GM10847 (cell line): ENCODE data around the gene MITF.

Experiments
- POLR2A ChIP-seq: IDR thresholded peaks from 2 replicates; pipeline ENCODE4 v1.6.1; 2011; ENCODE audit not compliant: insufficient read length; ENCODE audit errors: extremely low read depth

Gene MITF

GRCh38 chr3:69999140-70000027 is 260.1 kb downstream of the MITF start, which contains the start of gene SAMMSON:
TSS of gene SAMMSON (plus strand) at chr3:69999733.
- TF ChIP-seq POLR2A = no peak

- no peak for TF ChIP-seq POLR2A
These were observed 260.8 kb downstream of the MITF start for GRCh38 chr3:70000028-70000410.

GRCh38 chr3:70000563-70001081 is 261.4 kb downstream of the MITF start:
- TF ChIP-seq POLR2A = no peak

- TF ChIP-seq POLR2A = no peak
These were observed 263.9 kb downstream of the MITF start for GRCh38 chr3:70003119-70003518.

GRCh38 chr3:70006089-70006488 is 266.8 kb downstream of the MITF start:
- TF ChIP-seq POLR2A = no peak

- TF ChIP-seq POLR2A = no peak
These were observed 271.1 kb downstream of the MITF start for GRCh38 chr3:70010346-70010745.

GRCh38 chr3:70011582-70011981 is 272.3 kb downstream of the MITF start:
- TF ChIP-seq POLR2A = no peak
